NCI-H524 treated with DMSO at 0.1 percent for 48 hours (cell line): ENCODE measurements around the gene GPRIN1.
"Not testable (repeated sequence)": the region's sequence is repeated elsewhere in the genome, so short reads cannot be mapped to it uniquely, and the experiment has no call there.

Experiments
- DNase-seq: peaks from one replicate; lab custom pipeline; 2025; lab: John Stamatoyannopoulos, UW

Gene GPRIN1

DNA sequence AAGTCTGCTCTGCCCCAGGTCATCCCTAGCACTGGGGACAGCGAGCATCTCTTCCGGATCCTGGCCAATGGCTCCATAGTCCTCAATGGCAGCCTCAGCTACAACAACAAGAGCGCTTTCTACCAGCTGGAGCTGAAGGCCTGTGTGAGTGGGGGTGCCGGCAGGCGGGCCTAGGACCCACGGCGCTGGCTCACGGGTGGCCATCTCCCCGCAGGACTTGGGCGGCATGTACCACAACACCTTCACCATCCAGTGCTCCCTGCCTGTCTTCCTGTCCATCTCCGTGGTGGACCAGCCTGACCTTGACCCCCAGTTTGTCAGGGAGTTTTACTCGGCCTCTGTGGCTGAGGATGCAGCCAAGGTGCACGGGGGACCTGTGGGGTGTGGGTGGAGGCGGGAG is 34.9 kb downstream of the GPRIN1 start:
- DNase-seq: no peak

DNA sequence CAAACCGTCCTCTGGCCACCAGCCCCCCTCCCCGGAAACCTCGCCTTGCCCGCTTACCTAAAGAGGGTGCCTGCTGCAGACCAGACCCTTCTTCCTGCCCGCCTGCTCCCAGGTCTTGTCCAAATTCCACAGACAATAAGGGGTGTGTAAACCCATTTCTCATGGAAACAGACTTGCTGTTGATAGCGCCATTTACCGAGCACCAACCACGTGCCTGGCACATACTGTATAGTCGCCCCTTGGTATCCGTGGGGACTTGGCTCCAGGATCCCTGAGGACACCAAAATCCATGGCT is 35.7 kb downstream of the GPRIN1 start:
- no peak for DNase-seq

DNA sequence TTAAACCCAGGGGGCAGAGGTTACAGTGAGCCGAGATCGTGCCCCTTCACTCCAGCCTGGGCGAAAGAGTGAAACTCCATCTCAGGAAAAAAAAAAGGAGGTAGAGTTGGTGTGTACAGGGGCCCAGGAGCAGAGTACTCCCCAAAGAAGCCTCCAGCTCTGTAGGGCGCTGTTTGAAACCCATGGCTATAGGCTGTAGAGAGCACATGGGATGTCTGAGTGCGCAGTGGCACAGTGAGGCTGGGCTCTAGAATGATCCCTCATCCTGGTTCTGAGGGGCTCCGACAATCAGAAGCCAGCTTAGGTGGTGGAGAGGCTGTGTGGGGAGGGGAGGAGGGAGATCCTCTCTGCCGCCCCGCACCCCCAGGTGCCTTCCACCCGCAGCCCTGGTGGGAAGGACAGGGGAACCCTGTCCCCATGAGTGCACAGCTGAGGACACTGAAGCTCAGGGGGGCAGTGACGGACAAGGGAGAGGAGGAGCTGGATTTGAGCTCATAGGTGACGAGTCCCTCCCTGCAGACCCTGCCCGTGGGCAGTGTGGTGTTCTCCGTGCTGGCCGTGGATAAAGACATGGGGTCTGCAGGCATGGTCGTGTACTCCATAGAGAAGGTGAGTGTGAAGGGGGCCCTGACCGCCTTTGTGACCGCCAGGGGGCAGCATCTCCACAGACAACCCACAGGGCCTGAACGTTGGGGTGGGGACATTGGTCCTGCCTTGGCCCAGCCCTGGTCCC is 36.2 kb downstream of the GPRIN1 start:
- DNase-seq: no peak

DNA sequence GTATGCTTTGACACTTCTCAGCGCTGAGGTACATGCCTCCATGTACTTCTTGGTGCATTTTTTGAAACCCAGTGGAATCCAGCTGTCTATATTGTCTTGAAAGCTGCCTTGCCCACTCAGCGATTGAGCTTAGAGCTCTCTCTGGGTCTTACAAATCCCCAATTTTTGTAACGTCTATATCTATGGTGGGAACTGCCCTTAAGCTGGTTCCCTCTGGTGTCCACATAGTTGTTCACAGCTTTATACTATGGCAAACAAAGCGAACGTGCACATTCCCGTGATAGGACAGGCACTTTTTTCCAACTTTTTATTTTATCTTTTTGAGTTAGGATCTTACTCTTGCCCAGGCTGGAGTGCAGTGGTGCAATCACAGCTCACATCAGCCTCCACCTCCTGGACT is 39.9 kb downstream of the GPRIN1 start:
- DNase-seq: no peak

DNA sequence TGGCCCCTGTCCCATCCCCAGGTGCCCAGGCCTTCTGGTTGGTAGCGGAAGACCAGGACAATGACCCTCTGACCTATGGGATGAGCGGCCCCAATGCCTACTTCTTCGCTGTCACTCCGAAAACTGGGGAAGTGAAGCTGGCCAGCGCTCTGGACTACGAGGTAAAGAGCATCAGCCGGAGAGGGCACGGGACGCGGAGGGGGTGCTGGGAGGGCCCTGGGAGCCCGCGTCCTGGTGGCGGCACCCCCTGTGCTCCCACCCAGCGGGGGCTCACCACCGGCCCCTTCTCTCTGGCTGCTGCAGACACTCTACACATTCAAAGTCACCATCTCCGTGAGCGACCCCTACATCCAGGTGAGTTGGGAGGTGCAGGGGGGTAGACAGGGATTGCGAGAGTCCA is 41.3 kb downstream of the GPRIN1 start:
- no peak for DNase-seq

DNA sequence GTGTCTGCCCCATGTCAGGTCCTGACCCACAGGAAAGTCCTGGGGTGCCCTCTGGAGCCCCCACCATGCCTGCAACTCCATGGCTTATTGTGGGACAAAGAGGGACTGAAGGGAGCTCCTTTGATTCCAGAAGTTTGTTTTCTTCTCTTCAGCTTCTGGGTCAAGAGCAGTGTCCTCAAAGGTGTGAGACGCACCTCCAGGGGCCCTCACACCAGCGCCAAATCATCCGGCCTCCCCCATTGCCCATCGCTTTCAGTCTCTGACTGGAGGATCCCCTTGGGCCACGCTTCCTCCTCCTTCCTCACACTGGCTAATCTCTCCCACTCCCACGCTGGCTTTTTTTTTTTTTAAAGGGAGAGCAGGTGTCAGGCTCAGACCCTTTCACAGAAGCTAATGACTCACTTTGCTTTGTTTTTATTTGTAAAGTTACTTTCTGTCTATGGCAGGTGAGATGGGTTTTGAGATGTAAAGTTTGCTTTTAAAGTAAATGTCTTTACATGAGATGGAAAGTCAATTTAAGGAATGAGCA is 44.1 kb downstream of the GPRIN1 start:
- DNase-seq: no peak

DNA sequence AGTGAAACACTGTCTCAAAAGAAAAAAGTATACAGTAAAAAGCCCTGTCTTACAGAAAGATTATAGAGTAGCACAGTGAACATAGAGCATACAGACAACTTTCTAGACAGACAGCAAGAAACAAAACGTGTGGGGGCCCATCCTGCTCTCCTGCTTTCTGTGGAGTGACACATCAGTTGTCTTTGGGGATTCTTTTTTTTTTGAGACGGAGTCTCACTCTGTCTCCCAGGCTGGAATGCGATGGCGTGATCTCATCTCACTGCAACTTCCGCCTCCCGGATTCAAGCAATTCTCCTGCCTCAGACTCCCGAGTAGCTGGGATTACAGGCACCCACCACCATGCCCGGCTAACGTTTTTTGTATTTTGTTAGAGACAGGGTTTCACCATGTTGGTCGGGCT is 46.0 kb downstream of the GPRIN1 start:
- DNase-seq: no peak

DNA sequence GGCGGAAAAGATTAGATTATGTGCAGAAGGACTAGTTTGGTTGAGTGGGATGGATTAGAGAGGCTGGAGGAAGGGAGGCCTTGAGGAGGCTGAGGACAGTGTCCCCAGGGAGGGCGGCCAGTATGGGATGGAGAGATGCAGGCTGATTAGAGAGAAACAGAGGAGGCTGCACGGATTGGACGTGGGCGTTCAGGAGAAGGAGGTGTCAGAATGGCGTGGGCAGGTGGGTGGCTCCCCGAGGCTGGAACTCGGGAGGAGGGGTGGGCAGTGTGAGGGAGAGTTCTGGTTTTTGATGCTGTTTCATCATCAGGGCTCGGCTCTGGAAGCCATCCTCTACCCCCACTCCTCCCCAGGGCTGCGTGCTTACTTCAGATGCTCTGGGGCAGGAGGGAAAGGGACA is 47.8 kb downstream of the GPRIN1 start:
- DNase-seq: no peak

DNA sequence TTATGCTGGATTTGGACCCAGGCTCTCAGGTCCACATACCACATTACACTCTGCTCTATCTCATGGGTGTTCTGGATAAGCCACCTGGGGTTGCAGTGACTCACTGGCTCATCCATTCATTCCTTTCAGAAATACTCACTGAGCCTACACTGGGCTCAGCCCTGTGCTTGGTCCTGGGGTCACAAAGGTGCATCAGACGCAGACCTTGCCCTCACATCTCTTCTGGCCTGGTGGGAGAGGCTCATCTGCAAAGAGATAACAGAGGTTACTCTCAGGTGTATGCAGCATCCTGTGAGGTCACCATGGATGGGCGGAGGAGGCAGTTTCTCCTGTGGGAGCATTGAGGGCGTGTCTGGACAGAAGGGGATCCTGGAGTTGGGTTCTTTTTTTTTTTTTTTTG is 48.7 kb downstream of the GPRIN1 start:
- DNase-seq: no peak

DNA sequence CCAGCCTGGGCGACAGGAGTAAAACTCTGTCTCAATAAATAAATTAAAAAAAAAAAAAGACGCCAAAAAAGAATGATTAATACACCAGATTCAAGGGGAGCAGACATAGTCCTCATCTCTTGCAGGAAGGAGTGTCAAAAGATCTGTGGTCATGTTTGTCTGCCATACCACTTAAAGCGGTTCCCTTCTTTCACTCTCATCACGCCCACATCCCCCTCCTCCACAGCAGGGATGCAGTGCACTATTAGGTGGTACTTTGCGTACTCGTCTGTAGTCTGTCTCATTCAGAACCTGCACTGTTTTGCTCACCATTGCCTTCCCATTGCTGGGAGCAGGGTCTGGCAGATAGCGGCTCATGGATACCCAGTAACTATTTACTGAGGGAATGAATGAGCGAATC is 49.6 kb downstream of the GPRIN1 start:
- DNase-seq: no peak

DNA sequence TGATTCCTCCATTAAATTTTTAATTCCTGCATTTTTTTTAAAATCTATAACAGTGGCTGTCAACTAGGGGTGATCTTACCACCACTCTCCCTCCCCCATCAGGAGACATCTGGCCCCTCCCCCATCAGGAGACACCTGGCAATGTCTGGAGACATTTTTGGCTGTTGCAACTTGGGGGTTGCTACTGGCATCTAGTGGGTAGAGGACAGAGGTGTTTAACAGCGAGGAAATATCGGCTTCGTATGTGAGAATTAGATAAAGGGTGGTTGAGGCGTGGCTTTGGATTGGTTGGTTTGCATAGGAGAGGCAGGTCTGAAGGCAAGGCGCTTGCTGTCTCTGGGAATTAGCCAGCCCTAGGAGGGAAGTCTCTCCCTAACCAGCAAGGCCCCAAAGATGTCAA is 50.3 kb downstream of the GPRIN1 start:
- DNase-seq: no peak

DNA sequence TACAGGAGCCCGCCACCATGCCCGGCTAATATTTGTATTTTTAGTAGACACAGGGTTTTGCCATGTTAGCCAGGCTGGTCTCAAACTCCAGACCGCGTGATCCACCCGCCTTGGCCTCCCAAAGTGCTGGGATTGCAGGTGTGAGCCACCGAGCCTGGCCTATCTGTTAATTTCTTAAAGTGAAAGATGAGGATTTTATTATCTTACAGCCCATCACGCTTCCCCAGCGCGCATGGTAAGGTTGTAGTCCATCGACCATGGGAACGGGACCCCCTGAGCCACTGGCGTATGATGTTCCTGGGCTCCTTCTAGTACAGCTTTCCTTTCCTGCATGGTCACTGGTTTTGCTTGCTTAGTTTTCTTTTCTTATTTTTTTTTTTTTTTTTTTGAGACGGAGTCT is 52.1 kb downstream of the GPRIN1 start:
- no peak for DNase-seq

DNA sequence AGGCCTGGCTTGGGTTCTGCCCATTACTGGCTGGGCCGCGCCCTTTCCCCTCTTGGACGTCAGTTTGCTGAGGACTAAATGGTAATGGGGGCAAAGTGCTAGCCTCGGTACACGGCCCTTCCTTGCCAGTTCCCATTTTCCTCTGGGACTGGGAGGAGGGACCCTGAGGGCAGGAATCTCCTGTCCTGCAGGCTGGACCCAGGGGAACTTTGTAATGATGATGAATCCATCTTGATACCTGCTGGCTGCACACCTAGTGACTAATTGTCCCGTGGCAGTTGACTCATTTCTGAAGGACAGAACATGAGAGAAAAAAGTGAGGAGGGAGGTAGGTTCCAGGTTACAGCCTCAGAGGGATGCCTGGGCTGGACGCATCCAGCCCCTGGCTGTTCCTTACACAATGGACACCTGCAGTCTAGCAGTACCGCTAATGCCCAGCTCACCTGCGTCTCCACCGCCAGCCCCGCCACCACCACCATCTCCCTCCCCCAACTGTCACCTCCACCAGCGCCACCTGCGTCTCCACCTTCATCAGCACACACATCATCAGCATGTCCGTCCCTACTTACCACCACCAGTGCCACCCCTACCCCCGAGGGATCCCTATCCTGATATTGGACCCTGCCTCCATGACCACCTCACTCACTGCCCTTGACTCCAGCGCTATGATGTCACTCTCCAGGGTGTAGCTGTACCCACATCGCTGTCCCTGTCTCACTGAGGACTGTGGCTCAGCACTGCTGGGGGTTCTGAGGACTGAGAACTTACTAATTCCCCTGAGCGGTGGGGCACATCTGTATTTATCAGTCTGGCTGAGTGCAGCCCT is 56.5 kb downstream of the GPRIN1 start:
- no peak for DNase-seq

DNA sequence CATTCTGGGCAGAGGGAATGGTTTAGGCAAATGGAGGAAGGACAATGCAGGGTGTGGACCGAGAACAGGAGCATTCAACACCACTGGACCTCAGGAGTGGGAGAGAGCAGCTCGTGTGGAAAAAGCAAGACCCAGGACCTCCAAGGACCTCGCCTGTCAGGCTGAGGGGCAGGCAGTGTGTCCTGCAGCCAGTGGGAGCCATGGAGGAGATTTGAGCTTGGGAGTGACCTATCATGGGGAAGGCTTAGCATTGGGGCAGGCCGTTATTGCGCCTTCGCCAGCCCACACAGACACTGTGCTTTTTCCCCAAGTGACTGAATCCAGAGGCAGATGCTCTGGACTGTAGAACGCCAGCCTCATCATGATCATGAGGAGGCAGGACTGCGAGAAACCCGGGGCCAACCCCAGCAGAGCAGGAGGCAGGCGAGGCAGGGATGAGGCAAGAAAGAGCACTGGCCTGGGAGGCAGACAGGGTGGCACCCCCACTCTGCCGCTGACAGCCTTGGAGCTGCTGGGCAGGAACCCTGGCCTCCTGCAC is 57.6 kb downstream of the GPRIN1 start:
- DNase-seq: no peak

DNA sequence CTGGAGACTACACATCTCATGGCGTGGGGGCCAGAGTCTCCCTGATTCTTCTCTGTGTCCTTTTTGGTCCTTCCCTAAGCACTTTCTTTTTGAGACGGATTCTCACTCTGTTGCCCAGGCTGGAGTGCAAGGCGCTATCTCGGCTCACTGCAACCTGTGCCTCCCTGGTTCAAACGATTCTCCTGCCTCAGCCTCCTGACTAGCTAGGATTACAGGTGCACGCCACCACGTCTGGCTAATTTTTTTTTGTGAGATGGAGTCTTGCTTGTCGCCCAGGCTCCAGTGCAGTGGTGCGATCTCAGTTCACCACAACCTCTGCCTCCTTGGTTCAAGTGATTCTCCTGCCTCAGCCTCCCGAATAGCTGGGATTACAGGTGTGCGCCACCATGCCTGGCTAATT is 59.0 kb downstream of the GPRIN1 start:
- DNase-seq: not testable (repeated sequence)

DNA sequence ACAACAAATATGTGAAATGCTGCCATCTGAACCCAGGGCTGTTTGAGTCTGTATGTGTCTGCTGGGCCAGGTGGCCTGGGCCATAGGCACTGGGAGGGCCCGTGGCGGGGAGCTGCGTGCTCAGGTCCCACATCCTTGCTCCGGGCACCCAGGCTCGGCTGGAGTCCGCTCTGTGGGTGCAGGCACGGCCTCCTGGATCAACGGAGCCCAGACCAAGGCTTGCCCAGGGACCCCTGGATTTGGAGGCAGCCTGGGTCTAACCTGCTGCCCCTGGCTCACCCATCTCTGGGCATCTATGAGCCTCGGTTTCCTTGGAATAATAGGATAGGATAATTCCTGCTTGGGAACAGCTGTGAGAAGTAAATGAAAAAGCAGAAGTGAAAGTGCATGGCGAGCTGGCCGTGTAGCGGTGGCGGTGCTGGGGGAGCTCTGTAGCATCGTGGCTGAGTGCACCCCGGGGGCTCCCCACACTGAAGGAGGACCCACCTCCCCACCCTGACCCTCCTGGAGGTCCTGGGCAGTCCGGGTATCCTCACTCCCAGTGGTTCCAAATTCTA is 59.6 kb downstream of the GPRIN1 start:
- no peak for DNase-seq

DNA sequence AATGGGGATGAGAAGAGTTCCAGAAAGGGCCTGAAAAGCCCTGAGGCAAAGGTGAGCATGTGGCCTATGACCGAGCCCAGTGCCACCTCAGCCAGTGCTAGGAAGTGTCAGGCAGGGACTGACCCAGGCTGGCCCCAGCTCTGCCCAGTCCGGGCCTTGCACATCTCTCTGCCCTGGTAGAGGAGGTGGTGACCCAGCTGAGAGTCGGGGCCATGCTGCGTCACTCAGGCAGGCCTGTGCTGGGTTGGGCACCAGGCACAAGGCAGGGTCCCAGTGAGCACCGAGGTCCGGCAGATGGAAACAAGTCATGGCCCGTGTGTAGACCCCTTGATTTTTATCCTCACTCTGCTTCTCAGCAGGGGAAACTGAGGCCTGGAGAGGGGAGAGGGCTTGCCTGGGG is 60.1 kb downstream of the GPRIN1 start:
- no peak for DNase-seq

DNA sequence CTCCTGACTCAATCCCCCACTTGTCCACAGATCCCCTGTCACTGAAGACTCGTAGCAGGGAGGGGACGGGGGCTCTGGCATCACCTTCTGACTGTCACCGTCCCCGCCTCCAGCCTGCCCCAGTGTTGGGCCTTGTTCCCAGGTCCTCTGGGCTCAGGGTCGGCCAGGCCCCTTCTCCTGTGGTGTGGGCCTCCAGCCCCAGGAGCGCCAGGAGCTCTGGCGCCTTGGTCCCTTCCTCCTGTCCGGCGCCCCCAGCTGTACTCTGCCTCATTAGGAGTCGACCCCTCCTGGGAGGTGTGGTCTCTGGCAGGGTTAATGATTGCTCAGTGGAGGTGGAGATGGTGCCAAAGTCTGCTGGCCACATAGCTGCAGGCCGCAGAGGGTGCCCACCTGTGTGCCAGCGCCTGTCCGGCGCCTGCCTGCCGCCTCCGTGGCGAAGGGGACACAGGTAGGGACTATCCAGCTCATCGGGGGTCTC is 61.0 kb downstream of the GPRIN1 start, which contains the start of gene CDHR2:
Gene CDHR2, plus strand, starts transcription at position 376 of the 478 bp plus-strand sequence. CDS start 16,011 bp downstream, outside the sequence.
- DNase-seq: no peak

DNA sequence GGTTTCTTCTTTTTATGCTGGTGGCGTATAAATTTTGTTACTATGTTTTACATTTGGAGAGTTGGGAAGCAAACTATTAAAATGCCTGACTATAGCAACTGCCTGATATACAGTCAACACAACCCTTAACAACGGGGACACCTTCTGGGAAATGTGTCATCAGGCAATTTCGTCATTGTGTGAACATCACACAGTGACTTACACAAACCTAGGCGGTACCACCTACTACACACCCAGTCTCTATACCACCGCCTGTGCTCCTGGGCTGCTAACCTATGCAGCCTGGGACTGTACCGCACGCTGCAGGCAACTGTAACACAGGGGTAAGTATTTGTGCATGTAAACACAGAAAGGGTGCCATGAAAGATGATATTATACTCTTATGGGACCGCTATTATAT is 62.2 kb downstream of the GPRIN1 start:
- no peak for DNase-seq
